ENCODE data around the gene CDC6. TPM values are rescaled to one million over a fixed set of nuclear protein-coding genes. Genes with fewer than 3 reads are reported as not detected.

CDC6 gene
- total RNA-seq, 2 donors from 2014 or later: 0.71 to 6.8 TPM

DNA sequence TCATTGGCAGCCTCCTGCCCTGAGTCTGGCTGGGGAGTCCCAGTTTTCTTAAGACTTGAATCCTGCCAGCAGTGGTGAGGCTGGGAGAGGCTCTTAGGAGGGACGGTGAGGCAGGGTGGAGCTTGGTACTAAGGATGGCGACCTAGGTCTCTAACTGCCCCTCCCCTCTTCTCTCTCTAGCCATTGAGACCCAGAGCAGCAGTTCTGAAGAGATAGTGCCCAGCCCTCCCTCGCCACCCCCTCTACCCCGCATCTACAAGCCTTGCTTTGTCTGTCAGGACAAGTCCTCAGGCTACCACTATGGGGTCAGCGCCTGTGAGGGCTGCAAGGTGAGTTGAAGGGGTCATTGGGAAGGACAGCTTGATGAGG lies 60.4 kb downstream of the CDC6 start:
- Histone ChIP-seq H3K27ac (peak overlapping the region in 1 of 2 donors; percentile 27), H3K36me3 (peaks cover 18% of the 10 kb centered on the region), H3K4me1 (ENCODE audit: control insufficient read depth in 1 of 2, low read depth in 2 of 2) (peaks cover 49 to 76% of the 10 kb centered on the region in 2 donors), H3K4me3 (peak overlapping the region; percentile 3), H3K9me3 (no peaks in the 10 kb centered on the region), H3K27me3 (replicated peaks; ENCODE audit: insufficient read depth) (no peaks in the 10 kb centered on the region)
- ATAC-seq (ENCODE audit: insufficient number of reproducible peaks, low FRiP score, low read depth): no peak
- DNase-seq (ENCODE audit: low spot score): no peak
- TF ChIP-seq, protein P1, sequence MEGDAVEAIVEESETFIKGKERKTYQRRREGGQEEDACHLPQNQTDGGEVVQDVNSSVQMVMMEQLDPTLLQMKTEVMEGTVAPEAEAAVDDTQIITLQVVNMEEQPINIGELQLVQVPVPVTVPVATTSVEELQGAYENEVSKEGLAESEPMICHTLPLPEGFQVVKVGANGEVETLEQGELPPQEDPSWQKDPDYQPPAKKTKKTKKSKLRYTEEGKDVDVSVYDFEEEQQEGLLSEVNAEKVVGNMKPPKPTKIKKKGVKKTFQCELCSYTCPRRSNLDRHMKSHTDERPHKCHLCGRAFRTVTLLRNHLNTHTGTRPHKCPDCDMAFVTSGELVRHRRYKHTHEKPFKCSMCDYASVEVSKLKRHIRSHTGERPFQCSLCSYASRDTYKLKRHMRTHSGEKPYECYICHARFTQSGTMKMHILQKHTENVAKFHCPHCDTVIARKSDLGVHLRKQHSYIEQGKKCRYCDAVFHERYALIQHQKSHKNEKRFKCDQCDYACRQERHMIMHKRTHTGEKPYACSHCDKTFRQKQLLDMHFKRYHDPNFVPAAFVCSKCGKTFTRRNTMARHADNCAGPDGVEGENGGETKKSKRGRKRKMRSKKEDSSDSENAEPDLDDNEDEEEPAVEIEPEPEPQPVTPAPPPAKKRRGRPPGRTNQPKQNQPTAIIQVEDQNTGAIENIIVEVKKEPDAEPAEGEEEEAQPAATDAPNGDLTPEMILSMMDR (IDR thresholded peaks at IDR 0.05): no peak

DNA sequence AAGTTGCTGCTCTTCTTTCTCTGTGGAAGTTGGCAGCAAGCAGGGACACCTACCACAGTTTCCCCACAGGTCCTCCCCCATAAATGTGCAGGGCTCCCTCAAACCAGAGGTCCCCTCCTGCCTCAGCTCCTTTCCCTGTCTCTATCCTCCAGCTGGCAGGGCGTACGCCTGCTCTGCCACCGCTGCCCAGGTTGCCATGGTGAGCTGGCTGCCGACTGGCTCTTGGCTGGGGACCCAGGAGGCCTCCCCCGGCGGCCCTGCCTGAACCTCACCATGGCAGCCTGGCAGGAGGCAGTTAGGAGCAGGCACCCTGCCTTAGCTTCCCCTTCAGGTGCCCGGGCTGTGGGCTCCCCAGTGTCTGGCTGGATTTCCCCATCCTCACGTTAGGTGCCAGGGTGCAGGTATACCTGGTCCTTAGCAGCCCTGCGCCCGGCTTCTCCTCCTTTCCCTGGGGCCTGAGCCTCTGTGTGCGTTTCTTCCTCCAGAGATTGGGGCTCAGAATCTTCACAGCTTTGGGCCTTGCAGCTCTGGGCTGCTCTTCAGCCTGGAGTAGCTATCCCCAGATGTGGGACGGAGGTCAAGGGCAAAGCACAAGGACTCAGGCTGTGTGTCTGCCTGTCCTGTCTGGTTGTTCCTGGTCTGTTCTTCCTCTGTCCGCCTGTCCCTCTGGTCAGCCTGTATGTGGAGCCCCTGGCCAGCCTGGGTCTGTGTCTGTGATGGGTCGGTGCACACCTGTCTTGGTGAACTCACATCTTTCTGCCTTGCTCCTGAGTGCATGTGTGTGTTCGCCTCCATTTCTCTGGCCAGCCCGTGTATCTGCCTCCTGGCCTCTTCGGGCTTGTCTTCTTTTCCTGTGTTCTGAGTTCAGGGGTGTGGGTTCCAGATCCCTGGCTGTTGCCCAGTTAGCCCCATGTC lies 61.1 kb downstream of the CDC6 start:
- Histone ChIP-seq H3K9me3 (no peaks in the 10 kb centered on the region), H3K27me3 (replicated peaks; ENCODE audit: insufficient read depth) (no peaks in the 10 kb centered on the region), H3K27ac (peak overlapping the region in 1 of 2 donors; percentile 27), H3K36me3 (peaks cover 18% of the 10 kb centered on the region), H3K4me1 (ENCODE audit: control insufficient read depth in 1 of 2, low read depth in 2 of 2) (peaks cover 49 to 69% of the 10 kb centered on the region in 2 donors), H3K4me3 (no peak overlapping the region)
- no peak for DNase-seq (ENCODE audit: low spot score)
- TF ChIP-seq, protein P1 (IDR thresholded peaks at IDR 0.05): no peak
- no peak for ATAC-seq (ENCODE audit: insufficient number of reproducible peaks, low FRiP score, low read depth)

DNA sequence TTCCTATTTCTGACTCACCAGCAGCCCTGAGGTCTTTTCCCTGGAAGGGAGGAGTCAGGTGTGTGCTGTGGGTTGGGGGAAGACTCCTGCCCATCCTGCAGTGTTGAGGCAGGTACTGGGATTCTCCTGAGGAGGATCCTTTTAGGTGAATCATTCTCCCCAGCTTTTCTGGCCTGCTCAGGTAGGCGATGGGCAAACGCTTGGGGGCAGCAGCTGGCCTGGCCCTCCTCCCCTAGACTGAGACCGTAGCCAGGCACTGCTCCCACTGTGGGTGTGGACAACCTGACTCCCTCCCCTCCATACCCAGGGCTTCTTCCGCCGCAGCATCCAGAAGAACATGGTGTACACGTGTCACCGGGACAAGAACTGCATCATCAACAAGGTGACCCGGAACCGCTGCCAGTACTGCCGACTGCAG lies 61.8 kb downstream of the CDC6 start:
- TF ChIP-seq, protein P1 (IDR thresholded peaks at IDR 0.05): no peak
- Histone ChIP-seq H3K9me3 (no peaks in the 10 kb centered on the region), H3K4me3 (no peak overlapping the region), H3K36me3 (peaks cover 18% of the 10 kb centered on the region), H3K27me3 (replicated peaks; ENCODE audit: insufficient read depth) (no peaks in the 10 kb centered on the region), H3K4me1 (ENCODE audit: control insufficient read depth in 1 of 2, low read depth in 2 of 2) (peaks cover 45 to 64% of the 10 kb centered on the region in 2 donors), H3K27ac (no peak overlapping the region)
- no peak for DNase-seq (ENCODE audit: low spot score)
- no peak for ATAC-seq (ENCODE audit: insufficient number of reproducible peaks, low FRiP score, low read depth)

DNA sequence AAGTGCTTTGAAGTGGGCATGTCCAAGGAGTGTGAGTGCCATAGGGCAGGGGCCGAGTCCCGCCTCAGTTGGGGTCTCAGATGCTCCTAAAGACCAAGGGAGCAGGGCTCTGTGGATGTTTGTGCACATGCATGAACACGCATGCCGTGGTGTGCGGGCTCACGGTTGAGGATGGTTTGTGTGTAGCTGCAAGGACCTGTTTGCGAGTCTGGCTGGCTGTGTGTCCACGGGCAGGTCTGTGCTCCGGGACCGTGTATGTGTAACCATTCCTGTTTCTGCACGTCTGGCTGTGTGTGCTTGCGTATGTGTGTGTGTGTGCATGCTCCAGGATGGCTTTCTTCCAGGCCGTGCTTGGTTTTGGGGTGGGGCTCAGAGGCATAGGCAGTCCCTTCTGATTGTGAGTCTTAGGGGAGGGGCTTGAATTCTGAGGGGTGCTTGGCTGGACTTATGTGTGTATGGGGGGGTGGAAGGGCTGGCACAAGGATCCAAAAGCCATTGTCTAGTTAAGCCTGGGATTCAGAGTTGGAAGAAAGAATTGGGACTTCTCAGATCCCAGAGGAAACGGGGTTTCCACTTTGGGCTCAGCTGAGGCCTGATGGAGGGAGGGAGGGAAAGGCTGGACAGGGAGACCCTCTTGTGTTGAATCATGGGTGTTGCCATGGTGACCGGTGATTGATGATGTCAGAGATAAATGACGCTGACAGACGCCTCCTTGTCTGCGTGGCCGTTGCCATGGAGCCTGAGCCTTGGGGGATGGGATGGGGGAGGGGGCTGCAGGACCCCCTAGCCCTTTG lies 62.4 kb downstream of the CDC6 start:
- peaks cover 18% of the 10 kb centered on the region for H3K36me3 ChIP-seq
- no peak overlapping the region for H3K27ac ChIP-seq
- ATAC-seq (ENCODE audit: insufficient number of reproducible peaks, low FRiP score, low read depth) (no peak), DNase-seq (ENCODE audit: low spot score) (no peak)
- no peaks in the 10 kb centered on the region for H3K27me3 ChIP-seq (replicated peaks; ENCODE audit: insufficient read depth)
- peaks cover 39 to 62% of the 10 kb centered on the region in 2 donors for H3K4me1 ChIP-seq (ENCODE audit: control insufficient read depth in 1 of 2, low read depth in 2 of 2)
- H3K9me3 ChIP-seq: no peaks in the 10 kb centered on the region
- TF ChIP-seq, protein P1 (IDR thresholded peaks at IDR 0.05): no peak
- no peak overlapping the region for H3K4me3 ChIP-seq

Data from thoracic aorta (tissue), 2 donors.